GM23338 (cell line): Measurements from ENCODE around the gene VPS39. TPM values are rescaled to one million over a fixed set of nuclear protein-coding genes. Genes with fewer than 3 reads are reported as not detected.

Experiments used
- ATAC-seq: fragments of 200-7000 bp; cut with Tn5 transposase; 3 replicates; pipeline ENCODE4 v1.9.1; 2020
- DNase-seq: peaks from one replicate; pipeline ENCODE4 v3.0.0-alpha.2; 2015; ENCODE audit warnings: low spot score
- H2AFZ ChIP-seq: fragments of 200-600 bp; sonication (generic); 2 replicates; pipeline ENCODE4 v1.8.0; 2016; ENCODE audit warnings: antibody characterized with exemption, mild to moderate bottlenecking, moderate library complexity
- H3F3A ChIP-seq: fragments of 200-600 bp; sonication (generic); replicated peaks from 2 replicates; pipeline ENCODE4 v1.8.0; 2017; ENCODE audit warnings: antibody characterized with exemption, mixed run types, low read depth
- H3K27ac ChIP-seq: fragments of 200-600 bp; sonication (generic); 2 replicates; pipeline ENCODE4 v1.6.1; 2016; ENCODE audit warnings: low read depth
- H3K27me3 ChIP-seq: fragments of 200-600 bp; sonication (generic); 2 replicates; pipeline ENCODE4 v1.8.0; 2016; ENCODE audit warnings: mild to moderate bottlenecking, mixed run types, moderate library complexity; ENCODE audit not compliant: insufficient read depth
- H3K36me3 ChIP-seq: fragments of 200-600 bp; sonication (generic); 2 replicates; pipeline ENCODE4 v1.8.0; 2016; ENCODE audit warnings: mild to moderate bottlenecking; ENCODE audit not compliant: insufficient read depth
- H3K4me1 ChIP-seq: fragments of 200-600 bp; sonication (generic); 2 replicates; pipeline ENCODE4 v1.8.0; 2016; ENCODE audit warnings: mild to moderate bottlenecking, moderate library complexity; ENCODE audit not compliant: insufficient read depth
- H3K4me2 ChIP-seq: fragments of 200-600 bp; sonication (generic); 2 replicates; pipeline ENCODE4 v1.7.1; 2017; ENCODE audit warnings: mixed run types
- H3K4me3 ChIP-seq: fragments of 200-600 bp; sonication (generic); 2 replicates; pipeline ENCODE4 v1.6.1; 2016; ENCODE audit warnings: mixed run types
- H3K79me2 ChIP-seq: fragments of 200-600 bp; sonication (generic); replicated peaks from 2 replicates; pipeline ENCODE4 v1.8.0; 2017; ENCODE audit warnings: mild to moderate bottlenecking; ENCODE audit not compliant: insufficient read depth
- H3K9me2 ChIP-seq: fragments of 200-600 bp; sonication (generic); 2 replicates; pipeline ENCODE4 v1.8.0; 2017; ENCODE audit not compliant: insufficient read depth
- H4K20me1 ChIP-seq: fragments of 200-600 bp; sonication (generic); replicated peaks from 2 replicates; pipeline ENCODE4 v1.8.0; 2017; ENCODE audit warnings: mild to moderate bottlenecking; ENCODE audit not compliant: insufficient read depth
- H3K27ac Mint-ChIP-seq: 2 replicates; pipeline ENCODE4 v1.8.0; 2020; ENCODE audit warnings: inconsistent platforms, mild to moderate bottlenecking, moderate library complexity, mixed read lengths
- H3K27me3 Mint-ChIP-seq: 3 replicates; pipeline ENCODE4 v1.8.0; 2022; ENCODE audit warnings: low read depth, mild to moderate bottlenecking, moderate library complexity, mixed read lengths, inconsistent platforms; ENCODE audit not compliant: insufficient read depth, poor library complexity
- H3K36me3 Mint-ChIP-seq: 3 replicates; pipeline ENCODE4 v1.8.0; 2021; ENCODE audit warnings: low read depth, mild to moderate bottlenecking, inconsistent platforms, moderate library complexity, mixed read lengths
- H3K4me1 Mint-ChIP-seq: 3 replicates; pipeline ENCODE4 v1.8.0; 2020; ENCODE audit warnings: mild to moderate bottlenecking, inconsistent platforms, mixed read lengths
- H3K4me3 Mint-ChIP-seq: 3 replicates; pipeline ENCODE4 v1.8.0; 2021; ENCODE audit warnings: moderate library complexity, mild to moderate bottlenecking, inconsistent platforms, mixed read lengths
- H3K9me3 Mint-ChIP-seq: 3 replicates; pipeline ENCODE4 v1.8.0; 2020; ENCODE audit warnings: moderate library complexity, mild to moderate bottlenecking, inconsistent platforms, mixed read lengths
- CREB1 ChIP-seq: fragments of 250-450 bp; sonication (Bioruptor Pico); IDR thresholded peaks from 2 replicates; pipeline ENCODE4 v1.5.0; 2020; ENCODE audit warnings: low read depth, mild to moderate bottlenecking, moderate library complexity
- EZH2 ChIP-seq: fragments of 200-600 bp; sonication (generic); IDR thresholded peaks from one replicate; pipeline ENCODE4 v1.8.0; 2017; ENCODE audit warnings: antibody characterized with exemption, mild to moderate bottlenecking, low read depth; ENCODE audit not compliant: unreplicated experiment
- EZH2phosphoT487 ChIP-seq: fragments of 200-600 bp; sonication (generic); IDR thresholded peaks from one replicate; pipeline ENCODE4 v1.8.1; 2018; ENCODE audit warnings: antibody characterized with exemption; ENCODE audit not compliant: unreplicated experiment
- JUNB ChIP-seq: IDR thresholded peaks from one replicate; pipeline ENCODE4 v1.6.1; 2016; ENCODE audit warnings: antibody characterized with exemption; ENCODE audit not compliant: unreplicated experiment
- NANOG ChIP-seq: IDR thresholded peaks from 2 replicates; pipeline ENCODE4 v1.6.1; 2016; ENCODE audit warnings: antibody characterized with exemption, borderline replicate concordance
- STAT1 ChIP-seq: IDR thresholded peaks from one replicate; pipeline ENCODE4 v1.6.1; 2016; ENCODE audit warnings: antibody characterized with exemption; ENCODE audit not compliant: unreplicated experiment
- ZNF331 ChIP-seq: fragments of 250-450 bp; sonication (Bioruptor Pico); IDR thresholded peaks from 2 replicates; pipeline ENCODE4 v1.5.0; 2020; ENCODE audit warnings: low read depth, mild to moderate bottlenecking, moderate library complexity
- polyA plus RNA-seq: library from polyadenylated mRNA; unstranded; fragments of >200 nt; fragmentation: Nextera tagmentation; extraction: Ambion mirVana; gene quantifications from 2 replicates; pipeline ENCODE4 v1.2.1, GENCODE V29; 2016
- total RNA-seq: library from RNA; depleted of rRNA; stranded (reverse); fragments of >200 nt; shearing (Covaris generic); gene quantifications from 2 replicates; pipeline ENCODE4 v1.2.3, GENCODE V29; 2014
- TF ChIP-seq, protein P1 (sequence below): fragments of 250-450 bp; sonication (Bioruptor Pico); IDR thresholded peaks from 2 replicates; pipeline ENCODE4 v1.5.0; 2020; ENCODE audit warnings: mild to moderate bottlenecking, moderate library complexity
- TF ChIP-seq, protein P2 (sequence below): IDR thresholded peaks from 2 replicates; pipeline ENCODE4 v1.6.1; 2016; ENCODE audit warnings: antibody characterized with exemption
- TF ChIP-seq, protein P3 (sequence below), 2 experiments: fragments of 200-600 bp in 1 of 2; sonication (generic) in 1 of 2; conservative IDR thresholded peaks; 2 replicates each; pipeline versions ENCODE4 v1.5.1 to v1.6.1; 2016 to 2017; ENCODE audit warnings: antibody characterized with exemption in 2 of 2, low read depth in 2 of 2, mild to moderate bottlenecking in 2 of 2, moderate library complexity in 1 of 2

VPS39 gene
- total and polyA plus RNA-seq, 2 experiments from 2014 or later, result 14.9 to 45.1 TPM

DNA sequence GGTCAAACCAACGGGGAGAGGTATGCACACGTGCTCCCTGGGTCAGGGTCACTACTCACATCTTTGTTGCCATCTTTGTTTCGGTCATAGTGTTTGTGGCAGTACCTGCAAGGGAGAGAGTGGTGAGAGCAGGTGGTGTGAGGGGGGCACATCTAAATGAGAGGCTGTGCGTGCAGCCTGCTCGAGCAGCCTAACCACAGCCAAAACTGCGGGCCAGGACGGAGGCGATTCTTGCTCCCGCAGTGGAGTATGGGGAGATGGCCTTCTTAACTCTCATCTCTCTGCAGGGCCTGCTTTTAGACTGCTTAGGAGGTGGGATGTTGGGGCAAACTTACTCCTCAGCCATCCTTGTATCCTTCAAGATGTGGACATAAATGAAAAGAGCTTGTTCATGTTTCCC lies 44.8 kb downstream of the VPS39 start (continued):
- TF ChIP-seq, protein P1, sequence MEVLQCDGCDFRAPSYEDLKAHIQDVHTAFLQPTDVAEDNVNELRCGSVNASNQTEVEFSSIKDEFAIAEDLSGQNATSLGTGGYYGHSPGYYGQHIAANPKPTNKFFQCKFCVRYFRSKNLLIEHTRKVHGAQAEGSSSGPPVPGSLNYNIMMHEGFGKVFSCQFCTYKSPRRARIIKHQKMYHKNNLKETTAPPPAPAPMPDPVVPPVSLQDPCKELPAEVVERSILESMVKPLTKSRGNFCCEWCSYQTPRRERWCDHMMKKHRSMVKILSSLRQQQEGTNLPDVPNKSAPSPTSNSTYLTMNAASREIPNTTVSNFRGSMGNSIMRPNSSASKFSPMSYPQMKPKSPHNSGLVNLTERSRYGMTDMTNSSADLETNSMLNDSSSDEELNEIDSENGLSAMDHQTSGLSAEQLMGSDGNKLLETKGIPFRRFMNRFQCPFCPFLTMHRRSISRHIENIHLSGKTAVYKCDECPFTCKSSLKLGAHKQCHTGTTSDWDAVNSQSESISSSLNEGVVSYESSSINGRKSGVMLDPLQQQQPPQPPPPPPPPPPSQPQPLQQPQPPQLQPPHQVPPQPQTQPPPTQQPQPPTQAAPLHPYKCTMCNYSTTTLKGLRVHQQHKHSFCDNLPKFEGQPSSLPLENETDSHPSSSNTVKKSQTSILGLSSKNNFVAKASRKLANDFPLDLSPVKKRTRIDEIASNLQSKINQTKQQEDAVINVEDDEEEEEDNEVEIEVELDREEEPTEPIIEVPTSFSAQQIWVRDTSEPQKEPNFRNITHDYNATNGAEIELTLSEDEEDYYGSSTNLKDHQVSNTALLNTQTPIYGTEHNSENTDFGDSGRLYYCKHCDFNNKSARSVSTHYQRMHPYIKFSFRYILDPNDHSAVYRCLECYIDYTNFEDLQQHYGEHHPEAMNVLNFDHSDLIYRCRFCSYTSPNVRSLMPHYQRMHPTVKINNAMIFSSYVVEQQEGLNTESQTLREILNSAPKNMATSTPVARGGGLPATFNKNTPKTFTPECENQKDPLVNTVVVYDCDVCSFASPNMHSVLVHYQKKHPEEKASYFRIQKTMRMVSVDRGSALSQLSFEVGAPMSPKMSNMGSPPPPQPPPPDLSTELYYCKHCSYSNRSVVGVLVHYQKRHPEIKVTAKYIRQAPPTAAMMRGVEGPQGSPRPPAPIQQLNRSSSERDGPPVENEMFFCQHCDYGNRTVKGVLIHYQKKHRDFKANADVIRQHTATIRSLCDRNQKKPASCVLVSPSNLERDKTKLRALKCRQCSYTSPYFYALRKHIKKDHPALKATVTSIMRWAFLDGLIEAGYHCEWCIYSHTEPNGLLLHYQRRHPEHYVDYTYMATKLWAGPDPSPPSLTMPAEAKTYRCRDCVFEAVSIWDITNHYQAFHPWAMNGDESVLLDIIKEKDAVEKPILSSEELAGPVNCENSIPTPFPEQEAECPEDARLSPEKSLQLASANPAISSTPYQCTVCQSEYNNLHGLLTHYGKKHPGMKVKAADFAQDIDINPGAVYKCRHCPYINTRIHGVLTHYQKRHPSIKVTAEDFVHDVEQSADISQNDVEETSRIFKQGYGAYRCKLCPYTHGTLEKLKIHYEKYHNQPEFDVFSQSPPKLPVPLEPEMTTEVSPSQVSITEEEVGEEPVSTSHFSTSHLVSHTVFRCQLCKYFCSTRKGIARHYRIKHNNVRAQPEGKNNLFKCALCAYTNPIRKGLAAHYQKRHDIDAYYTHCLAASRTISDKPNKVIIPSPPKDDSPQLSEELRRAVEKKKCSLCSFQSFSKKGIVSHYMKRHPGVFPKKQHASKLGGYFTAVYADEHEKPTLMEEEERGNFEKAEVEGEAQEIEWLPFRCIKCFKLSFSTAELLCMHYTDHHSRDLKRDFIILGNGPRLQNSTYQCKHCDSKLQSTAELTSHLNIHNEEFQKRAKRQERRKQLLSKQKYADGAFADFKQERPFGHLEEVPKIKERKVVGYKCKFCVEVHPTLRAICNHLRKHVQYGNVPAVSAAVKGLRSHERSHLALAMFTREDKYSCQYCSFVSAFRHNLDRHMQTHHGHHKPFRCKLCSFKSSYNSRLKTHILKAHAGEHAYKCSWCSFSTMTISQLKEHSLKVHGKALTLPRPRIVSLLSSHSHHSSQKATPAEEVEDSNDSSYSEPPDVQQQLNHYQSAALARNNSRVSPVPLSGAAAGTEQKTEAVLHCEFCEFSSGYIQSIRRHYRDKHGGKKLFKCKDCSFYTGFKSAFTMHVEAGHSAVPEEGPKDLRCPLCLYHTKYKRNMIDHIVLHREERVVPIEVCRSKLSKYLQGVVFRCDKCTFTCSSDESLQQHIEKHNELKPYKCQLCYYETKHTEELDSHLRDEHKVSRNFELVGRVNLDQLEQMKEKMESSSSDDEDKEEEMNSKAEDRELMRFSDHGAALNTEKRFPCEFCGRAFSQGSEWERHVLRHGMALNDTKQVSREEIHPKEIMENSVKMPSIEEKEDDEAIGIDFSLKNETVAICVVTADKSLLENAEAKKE, result no peak
- no peak for TF ChIP-seq STAT1

DNA sequence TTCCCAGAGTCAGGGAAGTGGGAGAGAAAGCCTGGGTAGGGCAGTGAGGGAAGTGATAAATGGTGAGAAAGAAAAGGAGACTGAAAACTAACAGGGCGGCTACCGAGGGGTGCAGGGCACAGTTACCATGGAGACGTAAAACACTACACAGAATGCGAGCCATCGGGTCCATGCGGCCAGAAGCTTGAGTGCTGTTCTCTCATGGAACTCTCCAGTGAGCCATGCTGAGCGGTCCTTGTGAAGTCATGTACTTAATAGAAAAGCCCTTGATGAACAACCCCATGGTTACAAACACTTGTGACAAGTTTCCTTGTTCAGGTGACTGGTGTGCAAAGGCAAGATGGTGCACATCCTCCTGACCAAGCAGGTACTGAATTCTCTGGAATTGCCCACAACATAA lies 48.0 kb downstream of the VPS39 start:
- no peaks in the 10 kb centered on the region for H3K27me3 ChIP-seq
- no peak overlapping the region for H3K4me3 ChIP-seq
- H3K4me3 Mint-ChIP-seq, result no peak overlapping the region
- H3K9me2 ChIP-seq, result no peaks in the 10 kb centered on the region
- peaks cover 11% of the 10 kb centered on the region; the same call in 1 of the 2 replicates for H3K36me3 ChIP-seq
- no peaks in the 10 kb centered on the region for H3F3A ChIP-seq
- no peak overlapping the region for H3K27ac ChIP-seq
- no peaks in the 10 kb centered on the region for H4K20me1 ChIP-seq
- H3K36me3 Mint-ChIP-seq, result peaks cover 40% of the 10 kb centered on the region
- no peak overlapping the region for H2AFZ ChIP-seq
- ATAC-seq (no peak), DNase-seq (no peak)
- no peaks in the 10 kb centered on the region for H3K9me3 Mint-ChIP-seq
- H3K79me2 ChIP-seq, result no peaks in the 10 kb centered on the region
- peaks cover 6% of the 10 kb centered on the region; the same call in 1 of the 3 replicates for H3K4me1 Mint-ChIP-seq
- H3K27ac Mint-ChIP-seq, result no peak overlapping the region
- no peak overlapping the region for H3K4me2 ChIP-seq
- H3K27me3 Mint-ChIP-seq, result peaks cover 10% of the 10 kb centered on the region
- no peaks in the 10 kb centered on the region for H3K4me1 ChIP-seq
- TF ChIP-seq ZNF331 (CRISPR knock-in tag) (no peak), STAT1 (no peak), JUNB (no peak), EZH2 (no peak), NANOG (no peak), CREB1 (CRISPR knock-in tag) (no peak), EZH2phosphoT487 (no peak)
- TF ChIP-seq, protein P2, sequence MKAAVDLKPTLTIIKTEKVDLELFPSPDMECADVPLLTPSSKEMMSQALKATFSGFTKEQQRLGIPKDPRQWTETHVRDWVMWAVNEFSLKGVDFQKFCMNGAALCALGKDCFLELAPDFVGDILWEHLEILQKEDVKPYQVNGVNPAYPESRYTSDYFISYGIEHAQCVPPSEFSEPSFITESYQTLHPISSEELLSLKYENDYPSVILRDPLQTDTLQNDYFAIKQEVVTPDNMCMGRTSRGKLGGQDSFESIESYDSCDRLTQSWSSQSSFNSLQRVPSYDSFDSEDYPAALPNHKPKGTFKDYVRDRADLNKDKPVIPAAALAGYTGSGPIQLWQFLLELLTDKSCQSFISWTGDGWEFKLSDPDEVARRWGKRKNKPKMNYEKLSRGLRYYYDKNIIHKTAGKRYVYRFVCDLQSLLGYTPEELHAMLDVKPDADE, result no peak
- TF ChIP-seq, protein P3, sequence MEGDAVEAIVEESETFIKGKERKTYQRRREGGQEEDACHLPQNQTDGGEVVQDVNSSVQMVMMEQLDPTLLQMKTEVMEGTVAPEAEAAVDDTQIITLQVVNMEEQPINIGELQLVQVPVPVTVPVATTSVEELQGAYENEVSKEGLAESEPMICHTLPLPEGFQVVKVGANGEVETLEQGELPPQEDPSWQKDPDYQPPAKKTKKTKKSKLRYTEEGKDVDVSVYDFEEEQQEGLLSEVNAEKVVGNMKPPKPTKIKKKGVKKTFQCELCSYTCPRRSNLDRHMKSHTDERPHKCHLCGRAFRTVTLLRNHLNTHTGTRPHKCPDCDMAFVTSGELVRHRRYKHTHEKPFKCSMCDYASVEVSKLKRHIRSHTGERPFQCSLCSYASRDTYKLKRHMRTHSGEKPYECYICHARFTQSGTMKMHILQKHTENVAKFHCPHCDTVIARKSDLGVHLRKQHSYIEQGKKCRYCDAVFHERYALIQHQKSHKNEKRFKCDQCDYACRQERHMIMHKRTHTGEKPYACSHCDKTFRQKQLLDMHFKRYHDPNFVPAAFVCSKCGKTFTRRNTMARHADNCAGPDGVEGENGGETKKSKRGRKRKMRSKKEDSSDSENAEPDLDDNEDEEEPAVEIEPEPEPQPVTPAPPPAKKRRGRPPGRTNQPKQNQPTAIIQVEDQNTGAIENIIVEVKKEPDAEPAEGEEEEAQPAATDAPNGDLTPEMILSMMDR (conservative IDR thresholded peaks at IDR 0.05; ENCODE audit: low read depth in 2 of 2), result no peak
